ENCODE results near the gene USP31. TPM values are rescaled to one million over a fixed set of nuclear protein-coding genes. Genes with fewer than 3 reads are reported as not detected.

Gene USP31
- total RNA-seq, 1 donor from 2014 or later = 10.0 TPM

DNA sequence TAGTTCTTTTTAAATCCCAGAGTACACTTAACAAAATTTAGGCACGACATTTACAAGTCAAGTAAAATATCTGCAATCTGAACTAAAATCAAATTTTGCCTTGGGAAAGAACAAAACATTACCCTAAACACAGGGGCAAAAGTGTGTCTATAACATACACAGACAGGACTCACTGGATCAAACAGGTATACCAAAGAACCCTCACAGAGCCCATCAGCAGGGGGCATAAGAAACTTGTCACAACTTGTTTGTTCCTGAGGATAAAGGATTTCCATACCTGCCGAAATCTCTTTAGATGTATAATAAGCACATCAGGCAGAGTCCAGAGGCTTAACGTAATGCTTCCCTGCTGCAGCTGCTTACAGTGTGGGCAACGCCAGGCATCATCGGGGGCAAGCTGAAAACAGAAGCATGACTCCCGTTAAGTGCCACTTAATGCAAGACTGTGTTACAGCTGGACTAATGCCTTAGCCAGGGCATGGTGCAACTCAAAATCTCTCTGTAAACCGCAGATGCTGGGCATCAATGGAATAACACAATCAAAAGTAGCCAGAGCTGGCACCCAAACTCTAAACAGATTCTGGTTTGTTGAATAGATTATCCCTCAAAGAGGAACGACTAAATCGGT, 67.0 kb downstream of the USP31 start:
- intact Hi-C loops (cut with micrococcal nuclease) = no loop called here
- H3K27ac Mint-ChIP-seq = peak overlapping the region; percentile 20

GRCh38 chr16:23081675-23082119, 67.6 kb downstream of the USP31 start:
- DNase-seq = no peak
- peak overlapping the region; percentile 20 for H3K27ac Mint-ChIP-seq
- intact Hi-C loops (cut with micrococcal nuclease) = no loop called here
- H3K9me3 Mint-ChIP-seq = no peaks in the 10 kb centered on the region
- H3K4me3 Mint-ChIP-seq = no peak overlapping the region
- H3K4me1 Mint-ChIP-seq = peaks cover 8% of the 10 kb centered on the region
- no peaks in the 10 kb centered on the region for H3K27me3 Mint-ChIP-seq
- H3K36me3 Mint-ChIP-seq (ENCODE audit: low read depth) = peaks cover 18% of the 10 kb centered on the region

More for the DNA sequence above, 67.0 kb downstream of the USP31 start:
- no peak for DNase-seq
- H3K9me3 Mint-ChIP-seq = no peaks in the 10 kb centered on the region
- H3K36me3 Mint-ChIP-seq (ENCODE audit: low read depth) = peaks cover 17% of the 10 kb centered on the region
- peaks cover 8% of the 10 kb centered on the region for H3K4me1 Mint-ChIP-seq
- H3K27me3 Mint-ChIP-seq = no peaks in the 10 kb centered on the region
- H3K4me3 Mint-ChIP-seq = no peak overlapping the region

GRCh38 chr16:23080747-23081146, 68.5 kb downstream of the USP31 start:
- Mint-ChIP-seq H3K4me3 (no peak overlapping the region), H3K27ac (no peak overlapping the region), H3K27me3 (no peaks in the 10 kb centered on the region), H3K4me1 (peaks cover 8% of the 10 kb centered on the region), H3K9me3 (no peaks in the 10 kb centered on the region), H3K36me3 (ENCODE audit: low read depth) (peaks cover 20% of the 10 kb centered on the region)
- DNase-seq = no peak
- intact Hi-C loops (cut with micrococcal nuclease) = no loop called here

GRCh38 chr16:23080329-23080728, 68.9 kb downstream of the USP31 start:
- no peak for DNase-seq
- Mint-ChIP-seq H3K4me1 (peaks cover 8% of the 10 kb centered on the region), H3K27ac (no peak overlapping the region), H3K9me3 (no peaks in the 10 kb centered on the region), H3K27me3 (no peaks in the 10 kb centered on the region), H3K36me3 (ENCODE audit: low read depth) (peaks cover 20% of the 10 kb centered on the region), H3K4me3 (no peak overlapping the region)
- intact Hi-C loops (cut with micrococcal nuclease) = no loop called here

GRCh38 chr16:23079675-23080301, 69.5 kb downstream of the USP31 start:
- intact Hi-C loops (cut with micrococcal nuclease) = no loop called here
- Mint-ChIP-seq H3K36me3 (ENCODE audit: low read depth) (peaks cover 18% of the 10 kb centered on the region), H3K27ac (no peak overlapping the region), H3K27me3 (no peaks in the 10 kb centered on the region), H3K4me3 (no peak overlapping the region), H3K4me1 (peaks cover 8% of the 10 kb centered on the region), H3K9me3 (no peaks in the 10 kb centered on the region)
- DNase-seq = no peak

- Mint-ChIP-seq H3K27ac (no peak overlapping the region), H3K4me3 (no peak overlapping the region), H3K36me3 (ENCODE audit: low read depth) (peaks cover 12% of the 10 kb centered on the region), H3K9me3 (no peaks in the 10 kb centered on the region), H3K27me3 (no peaks in the 10 kb centered on the region), H3K4me1 (no peaks in the 10 kb centered on the region)
- no peak for DNase-seq
- intact Hi-C loops (cut with micrococcal nuclease) = no loop called here
These were observed 74.8 kb downstream of the USP31 start for GRCh38 chr16:23074423-23074822.

DNA sequence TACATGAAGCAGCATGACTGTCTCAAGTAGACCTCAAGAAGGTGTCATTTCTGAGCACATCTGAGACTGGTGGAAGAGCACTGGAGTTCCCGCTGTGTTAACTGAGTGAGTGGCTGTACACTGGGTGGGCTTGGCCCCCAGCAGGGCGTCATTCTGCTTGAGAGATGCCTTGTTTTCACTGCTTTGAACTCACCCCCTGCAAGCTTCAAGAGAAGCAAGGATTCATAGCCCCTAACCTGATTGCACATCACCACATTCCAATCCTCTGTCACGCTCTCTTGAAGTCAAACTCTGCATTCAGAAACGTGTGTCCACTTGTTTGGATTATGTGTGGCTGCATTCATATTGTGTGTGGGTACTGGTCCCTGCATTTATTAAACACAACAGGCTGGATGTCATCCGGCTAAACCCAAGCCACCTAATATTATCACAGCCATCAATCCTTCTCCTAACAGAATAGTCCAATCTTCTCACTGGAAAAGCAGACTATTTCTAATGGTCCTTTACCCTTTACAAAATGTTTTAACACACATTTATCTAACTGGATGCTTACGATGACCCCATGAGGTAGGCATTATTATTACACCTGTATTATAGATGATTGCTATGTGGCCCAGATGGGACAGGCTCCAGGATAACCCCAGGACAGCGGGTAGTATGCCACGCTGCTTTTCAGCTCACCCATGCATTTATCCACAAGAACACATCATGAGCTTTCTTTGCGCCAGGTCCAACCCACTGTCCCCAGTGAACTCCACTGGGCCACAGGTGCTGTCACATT, 76.3 kb downstream of the USP31 start:
- H3K4me1 Mint-ChIP-seq = no peaks in the 10 kb centered on the region
- H3K4me3 Mint-ChIP-seq = no peak overlapping the region
- no peaks in the 10 kb centered on the region for H3K9me3 Mint-ChIP-seq
- H3K36me3 Mint-ChIP-seq (ENCODE audit: low read depth) = peaks cover 9% of the 10 kb centered on the region
- intact Hi-C loops (cut with micrococcal nuclease) = no loop called here
- no peak for DNase-seq
- no peak overlapping the region for H3K27ac Mint-ChIP-seq
- no peaks in the 10 kb centered on the region for H3K27me3 Mint-ChIP-seq

GRCh38 chr16:23072084-23072599, 77.1 kb downstream of the USP31 start:
- no peaks in the 10 kb centered on the region for H3K4me1 Mint-ChIP-seq
- no peak overlapping the region for H3K27ac Mint-ChIP-seq
- no peak for DNase-seq
- H3K36me3 Mint-ChIP-seq (ENCODE audit: low read depth) = peaks cover 13% of the 10 kb centered on the region
- intact Hi-C loops (cut with micrococcal nuclease) = no loop called here
- no peak overlapping the region for H3K4me3 Mint-ChIP-seq
- H3K9me3 Mint-ChIP-seq = no peaks in the 10 kb centered on the region
- H3K27me3 Mint-ChIP-seq = no peaks in the 10 kb centered on the region

DNA sequence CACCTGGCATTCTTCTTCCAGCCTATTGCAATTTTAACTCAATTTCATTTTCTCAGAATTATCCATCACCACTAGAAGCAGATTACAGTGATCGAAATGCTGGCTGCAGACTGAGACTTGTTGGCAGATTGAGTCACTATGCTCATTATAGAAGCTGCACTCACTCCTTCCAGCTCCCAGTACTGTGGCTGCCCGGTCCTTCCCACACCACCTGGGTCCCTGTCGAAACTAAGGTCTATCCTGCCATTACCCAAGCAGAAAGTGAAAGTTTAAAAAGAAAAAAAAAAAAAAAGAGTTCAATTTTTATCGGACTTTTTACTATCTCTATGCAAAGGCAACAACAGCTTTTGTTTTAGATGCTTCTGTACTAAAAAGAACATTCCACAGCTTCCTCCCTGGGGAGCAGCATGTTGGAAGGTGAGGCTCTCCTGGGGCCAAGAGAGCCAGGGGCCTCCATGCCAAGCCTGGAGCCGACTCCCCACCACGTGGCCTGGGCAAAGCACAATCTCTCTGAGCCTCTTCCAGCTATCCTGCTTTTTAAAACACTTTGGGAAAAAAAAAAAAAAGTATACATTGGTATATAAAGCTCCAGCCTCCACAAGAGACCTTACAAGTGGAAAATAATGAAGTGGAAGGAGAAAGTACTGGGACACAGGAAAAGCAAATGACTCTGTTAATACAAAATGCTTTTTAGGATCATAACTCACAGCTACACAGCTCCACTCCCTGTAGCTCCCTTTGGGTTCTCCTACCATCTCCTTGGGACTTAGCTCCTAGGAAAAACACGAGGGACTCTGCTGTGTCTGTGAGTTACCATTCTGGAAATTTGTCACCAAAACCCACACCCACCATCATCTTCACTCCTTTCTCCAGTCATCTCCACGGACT, 77.8 kb downstream of the USP31 start:
- no peak for DNase-seq
- Mint-ChIP-seq H3K9me3 (no peaks in the 10 kb centered on the region), H3K4me3 (no peak overlapping the region), H3K27ac (no peak overlapping the region), H3K36me3 (ENCODE audit: low read depth) (peaks cover 10% of the 10 kb centered on the region), H3K27me3 (no peaks in the 10 kb centered on the region), H3K4me1 (no peaks in the 10 kb centered on the region)
- intact Hi-C loops (cut with micrococcal nuclease) = no loop called here

DNA sequence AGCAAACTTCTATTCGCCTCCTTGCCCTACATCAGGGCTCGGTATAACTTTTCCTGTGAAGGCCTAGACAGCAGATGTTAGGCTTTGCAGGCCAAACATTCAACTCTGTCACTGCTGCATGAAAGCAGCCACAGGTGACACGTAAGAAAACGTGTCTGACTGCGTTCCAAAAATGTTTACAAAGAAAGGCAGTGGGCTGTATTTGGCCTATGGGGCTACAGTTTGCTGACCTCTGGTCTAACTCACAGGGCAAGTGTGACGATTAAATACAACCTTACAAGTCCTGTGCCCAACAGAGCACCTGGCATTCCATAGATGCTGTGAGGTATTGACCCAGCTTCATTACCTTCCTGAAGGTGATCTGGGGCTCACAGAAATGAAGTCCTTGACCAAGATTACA, 79.4 kb downstream of the USP31 start:
- H3K4me3 Mint-ChIP-seq = no peak overlapping the region
- no peak overlapping the region for H3K27ac Mint-ChIP-seq
- DNase-seq = no peak
- no peaks in the 10 kb centered on the region for H3K9me3 Mint-ChIP-seq
- intact Hi-C loops (cut with micrococcal nuclease) = no loop called here
- peaks cover 10% of the 10 kb centered on the region for H3K36me3 Mint-ChIP-seq (ENCODE audit: low read depth)
- H3K4me1 Mint-ChIP-seq = no peaks in the 10 kb centered on the region
- no peaks in the 10 kb centered on the region for H3K27me3 Mint-ChIP-seq

- H3K36me3 Mint-ChIP-seq (ENCODE audit: low read depth) = peaks cover 9% of the 10 kb centered on the region
- H3K27me3 Mint-ChIP-seq = no peaks in the 10 kb centered on the region
- intact Hi-C loops (cut with micrococcal nuclease) = no loop called here
- no peak overlapping the region for H3K27ac Mint-ChIP-seq
- no peak overlapping the region for H3K4me3 Mint-ChIP-seq
- H3K9me3 Mint-ChIP-seq = no peaks in the 10 kb centered on the region
- no peaks in the 10 kb centered on the region for H3K4me1 Mint-ChIP-seq
- DNase-seq = no peak
These were observed 81.0 kb downstream of the USP31 start for GRCh38 chr16:23068079-23068736.

- no peak overlapping the region for H3K4me3 Mint-ChIP-seq
- intact Hi-C loops (cut with micrococcal nuclease) = no loop called here
- no peak overlapping the region for H3K27ac Mint-ChIP-seq
- no peak for DNase-seq
- H3K4me1 Mint-ChIP-seq = no peaks in the 10 kb centered on the region
- no peaks in the 10 kb centered on the region for H3K9me3 Mint-ChIP-seq
- H3K27me3 Mint-ChIP-seq = no peaks in the 10 kb centered on the region
- H3K36me3 Mint-ChIP-seq (ENCODE audit: low read depth) = peaks cover 8% of the 10 kb centered on the region
These were observed 82.6 kb downstream of the USP31 start for GRCh38 chr16:23066676-23067075.

DNA sequence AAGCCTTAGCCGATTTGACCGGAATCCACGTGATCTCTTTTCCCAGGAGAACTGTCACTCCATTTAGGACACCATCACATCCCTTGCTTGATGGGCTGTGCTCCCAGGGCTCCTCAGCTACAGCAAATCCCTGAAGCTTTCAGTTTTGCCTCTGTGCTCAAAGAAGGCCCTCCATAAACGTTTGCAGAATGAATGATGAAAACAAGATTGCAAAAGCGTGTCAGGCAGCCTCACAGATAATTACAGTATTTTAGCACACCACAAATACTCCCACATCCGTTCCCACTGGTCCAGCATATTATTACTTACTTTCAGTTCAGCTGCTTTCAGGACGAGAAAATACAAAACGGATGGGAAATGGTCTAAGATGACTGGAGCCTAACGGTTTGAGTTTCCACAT, 84.6 kb downstream of the USP31 start:
- Mint-ChIP-seq H3K27ac (no peak overlapping the region), H3K36me3 (ENCODE audit: low read depth) (peaks cover 8% of the 10 kb centered on the region), H3K4me1 (peaks cover 2% of the 10 kb centered on the region), H3K4me3 (no peak overlapping the region), H3K27me3 (peaks cover 4% of the 10 kb centered on the region), H3K9me3 (no peaks in the 10 kb centered on the region)
- DNase-seq = no peak
- intact Hi-C loops (cut with micrococcal nuclease) = no loop called here

Data from activated CD4-positive, alpha-beta T cell treated with anti-CD3 and anti-CD28 coated beads, Interleukin-2, amount 10 ng/mL, durations not matched to agents 24 days and 14 days (primary cell).